ENCODE data around the gene NAA50. TPM values are rescaled to one million over a fixed set of nuclear protein-coding genes. Genes with fewer than 3 reads are reported as not detected.

NAA50 gene
- total RNA-seq, 1 experiment from 2014 or later, result 208 TPM

DNA sequence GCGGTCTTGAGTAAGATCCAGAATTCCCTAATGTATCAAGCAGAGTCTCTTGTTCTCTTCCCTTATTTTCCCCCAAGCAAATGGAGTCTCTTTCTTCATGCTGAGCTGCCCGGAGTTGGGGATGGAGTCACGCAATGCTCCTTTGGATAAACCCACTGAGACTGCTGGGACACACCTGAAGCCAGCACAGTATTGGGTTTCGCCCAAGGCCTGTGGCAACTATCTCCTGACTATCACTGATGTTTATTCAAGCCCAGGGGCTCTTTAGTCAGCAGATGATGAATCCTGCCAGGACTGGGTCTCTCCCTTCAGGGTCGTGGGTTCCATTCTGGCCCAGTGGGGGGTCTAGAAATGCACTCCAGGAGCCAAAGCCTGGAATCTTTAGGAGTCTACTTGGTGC is 60.9 kb downstream of the NAA50 start:
- Histone ChIP-seq H3K27me3 (ENCODE audit: control insufficient read depth, insufficient read depth, low read length) (no peaks in the 10 kb centered on the region), H3K4me3 (ENCODE audit: low read depth in 2 of 2, low read length in 2 of 2) (no peak overlapping the region), H3K9me3 (ENCODE audit: control insufficient read depth, insufficient read depth, low read depth, low read length) (peaks cover 4% of the 10 kb centered on the region; the same call in 1 of the 2 replicates), H3K4me1 (ENCODE audit: control insufficient read depth, insufficient read depth, low read length) (no peaks in the 10 kb centered on the region), H3K36me3 (ENCODE audit: control insufficient read depth, insufficient read depth, low read length) (no peaks in the 10 kb centered on the region), H3K27ac (ENCODE audit: low read length) (no peak overlapping the region)
- ChIA-PET CTCF (no interaction called here), POLR2A (interaction anchor here (0.6 kb wide), 1 partner anchor 1375 kb away, joined by 3 read pairs; no protein-coding TSS in a partner anchor)
- no peak for DNase-seq (ENCODE audit: low read depth, low spot score)
- no TSS peak for BruUV-seq (replicated peaks)
- TF ChIP-seq POLR2AphosphoS5 (IDR thresholded peaks at IDR 0.05; ENCODE audit: low read depth, low read length), result no peak
- TF ChIP-seq, protein P1, sequence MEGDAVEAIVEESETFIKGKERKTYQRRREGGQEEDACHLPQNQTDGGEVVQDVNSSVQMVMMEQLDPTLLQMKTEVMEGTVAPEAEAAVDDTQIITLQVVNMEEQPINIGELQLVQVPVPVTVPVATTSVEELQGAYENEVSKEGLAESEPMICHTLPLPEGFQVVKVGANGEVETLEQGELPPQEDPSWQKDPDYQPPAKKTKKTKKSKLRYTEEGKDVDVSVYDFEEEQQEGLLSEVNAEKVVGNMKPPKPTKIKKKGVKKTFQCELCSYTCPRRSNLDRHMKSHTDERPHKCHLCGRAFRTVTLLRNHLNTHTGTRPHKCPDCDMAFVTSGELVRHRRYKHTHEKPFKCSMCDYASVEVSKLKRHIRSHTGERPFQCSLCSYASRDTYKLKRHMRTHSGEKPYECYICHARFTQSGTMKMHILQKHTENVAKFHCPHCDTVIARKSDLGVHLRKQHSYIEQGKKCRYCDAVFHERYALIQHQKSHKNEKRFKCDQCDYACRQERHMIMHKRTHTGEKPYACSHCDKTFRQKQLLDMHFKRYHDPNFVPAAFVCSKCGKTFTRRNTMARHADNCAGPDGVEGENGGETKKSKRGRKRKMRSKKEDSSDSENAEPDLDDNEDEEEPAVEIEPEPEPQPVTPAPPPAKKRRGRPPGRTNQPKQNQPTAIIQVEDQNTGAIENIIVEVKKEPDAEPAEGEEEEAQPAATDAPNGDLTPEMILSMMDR (IDR thresholded peaks at IDR 0.05), result no peak
- no peak for TF ChIP-seq TCF7L2 (IDR thresholded peaks at IDR 0.05; ENCODE audit: low read depth, low read length)
- TF ChIP-seq, protein P2, sequence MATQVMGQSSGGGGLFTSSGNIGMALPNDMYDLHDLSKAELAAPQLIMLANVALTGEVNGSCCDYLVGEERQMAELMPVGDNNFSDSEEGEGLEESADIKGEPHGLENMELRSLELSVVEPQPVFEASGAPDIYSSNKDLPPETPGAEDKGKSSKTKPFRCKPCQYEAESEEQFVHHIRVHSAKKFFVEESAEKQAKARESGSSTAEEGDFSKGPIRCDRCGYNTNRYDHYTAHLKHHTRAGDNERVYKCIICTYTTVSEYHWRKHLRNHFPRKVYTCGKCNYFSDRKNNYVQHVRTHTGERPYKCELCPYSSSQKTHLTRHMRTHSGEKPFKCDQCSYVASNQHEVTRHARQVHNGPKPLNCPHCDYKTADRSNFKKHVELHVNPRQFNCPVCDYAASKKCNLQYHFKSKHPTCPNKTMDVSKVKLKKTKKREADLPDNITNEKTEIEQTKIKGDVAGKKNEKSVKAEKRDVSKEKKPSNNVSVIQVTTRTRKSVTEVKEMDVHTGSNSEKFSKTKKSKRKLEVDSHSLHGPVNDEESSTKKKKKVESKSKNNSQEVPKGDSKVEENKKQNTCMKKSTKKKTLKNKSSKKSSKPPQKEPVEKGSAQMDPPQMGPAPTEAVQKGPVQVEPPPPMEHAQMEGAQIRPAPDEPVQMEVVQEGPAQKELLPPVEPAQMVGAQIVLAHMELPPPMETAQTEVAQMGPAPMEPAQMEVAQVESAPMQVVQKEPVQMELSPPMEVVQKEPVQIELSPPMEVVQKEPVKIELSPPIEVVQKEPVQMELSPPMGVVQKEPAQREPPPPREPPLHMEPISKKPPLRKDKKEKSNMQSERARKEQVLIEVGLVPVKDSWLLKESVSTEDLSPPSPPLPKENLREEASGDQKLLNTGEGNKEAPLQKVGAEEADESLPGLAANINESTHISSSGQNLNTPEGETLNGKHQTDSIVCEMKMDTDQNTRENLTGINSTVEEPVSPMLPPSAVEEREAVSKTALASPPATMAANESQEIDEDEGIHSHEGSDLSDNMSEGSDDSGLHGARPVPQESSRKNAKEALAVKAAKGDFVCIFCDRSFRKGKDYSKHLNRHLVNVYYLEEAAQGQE (IDR thresholded peaks at IDR 0.05; ENCODE audit: insufficient read depth in 1 of 2, low read depth in 2 of 2, low read length in 1 of 2), result no peak
- TF ChIP-seq SIN3A (IDR thresholded peaks at IDR 0.05; ENCODE audit: borderline replicate concordance, insufficient read depth, low read depth, low read length), result no peak
- in situ Hi-C loops (cut with HindIII; ENCODE audit: low pct_unique_long_range_greater_than_20kb, low sequenced_read_pairs) (no loop called here), intact Hi-C loops (cut with micrococcal nuclease; ENCODE audit: unreplicated experiment) (no loop called here)
- no peak for ATAC-seq

DNA sequence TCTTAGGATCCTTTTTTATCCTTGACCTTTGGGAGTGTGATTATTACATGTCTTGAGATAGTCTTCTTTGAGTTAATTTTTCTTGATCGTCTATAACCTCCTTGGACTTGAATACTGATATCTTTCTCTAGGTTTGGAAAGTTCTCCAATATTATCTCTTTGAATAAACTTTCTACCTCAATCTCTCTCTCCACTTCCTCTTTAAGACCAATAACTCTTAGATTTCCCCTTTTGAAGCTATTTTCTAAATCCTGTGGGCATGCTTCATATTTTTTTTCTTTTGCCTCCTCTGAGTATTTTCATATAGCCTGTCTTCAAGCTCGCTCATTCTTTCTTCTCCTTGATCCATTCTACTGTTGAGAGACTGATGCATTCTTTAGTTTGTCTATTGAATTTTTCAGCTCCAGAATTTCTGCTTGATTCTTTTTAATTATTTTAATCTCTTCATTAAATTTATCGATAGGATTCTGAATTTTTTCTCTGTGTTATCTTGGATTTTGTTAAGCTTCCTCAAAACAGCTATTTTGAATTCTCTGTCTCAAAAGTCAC is 61.7 kb downstream of the NAA50 start:
- intact Hi-C loops (cut with micrococcal nuclease; ENCODE audit: unreplicated experiment), result no loop called here
- Histone ChIP-seq H3K27me3 (ENCODE audit: control insufficient read depth, insufficient read depth, low read length) (no peaks in the 10 kb centered on the region), H3K27ac (ENCODE audit: low read length) (no peak overlapping the region), H3K9me3 (ENCODE audit: control insufficient read depth, insufficient read depth, low read depth, low read length) (peaks cover 4% of the 10 kb centered on the region; the same call in 1 of the 2 replicates), H3K4me1 (ENCODE audit: control insufficient read depth, insufficient read depth, low read length) (no peaks in the 10 kb centered on the region), H3K4me3 (ENCODE audit: low read depth in 2 of 2, low read length in 2 of 2) (no peak overlapping the region), H3K36me3 (ENCODE audit: control insufficient read depth, insufficient read depth, low read length) (no peaks in the 10 kb centered on the region)
- ChIA-PET POLR2A (no interaction called here), CTCF (no interaction called here)
- no peak for DNase-seq (ENCODE audit: low read depth, low spot score)
- TF ChIP-seq TCF7L2 (IDR thresholded peaks at IDR 0.05; ENCODE audit: low read depth, low read length) (no peak), SIN3A (IDR thresholded peaks at IDR 0.05; ENCODE audit: borderline replicate concordance, insufficient read depth, low read depth, low read length) (no peak), POLR2AphosphoS5 (IDR thresholded peaks at IDR 0.05; ENCODE audit: low read depth, low read length) (no peak)
- TF ChIP-seq, protein P1 (IDR thresholded peaks at IDR 0.05), result no peak
- TF ChIP-seq, protein P2 (IDR thresholded peaks at IDR 0.05; ENCODE audit: insufficient read depth in 1 of 2, low read depth in 2 of 2, low read length in 1 of 2), result no peak
- in situ Hi-C loops (cut with HindIII; ENCODE audit: low pct_unique_long_range_greater_than_20kb, low sequenced_read_pairs), result no loop called here
- ATAC-seq, result no peak
- no TSS peak for BruUV-seq (replicated peaks)

Measured in Panc1 (cell line).